Measurements from ENCODE around the gene KSR2.

The KSR2 gene

GRCh38 chr12:117596968-117597367 is 371.8 kb downstream of the KSR2 start:
- H3K36me3 ChIP-seq (ENCODE audit: insufficient read depth, low read length), result no peaks in the 10 kb centered on the region
- TF ChIP-seq CTCF (IDR thresholded peaks at IDR 0.05; ENCODE audit: low read length), result no peak
- no peaks in the 10 kb centered on the region for H3K9me2 ChIP-seq (ENCODE audit: low read depth, low read length)
- H3F3A ChIP-seq (ENCODE audit: insufficient read depth, low read length), result no peaks in the 10 kb centered on the region
- no peak overlapping the region for H3K4me3 ChIP-seq (ENCODE audit: low read depth, low read length, poor library complexity, severe bottlenecking)
- H3K9ac ChIP-seq (ENCODE audit: low read length), result no peak overlapping the region
- no peak overlapping the region for H3K4me2 ChIP-seq (ENCODE audit: low read length)
- H3K9me3 ChIP-seq (ENCODE audit: low read length), result no peaks in the 10 kb centered on the region
- no peaks in the 10 kb centered on the region for H4K20me1 ChIP-seq (ENCODE audit: insufficient read depth, low read length)
- no peaks in the 10 kb centered on the region for H3K79me2 ChIP-seq (ENCODE audit: insufficient read depth, low read length)
- H3K27ac ChIP-seq (ENCODE audit: low read depth, low read length, poor library complexity, severe bottlenecking), result no peak overlapping the region
- no peaks in the 10 kb centered on the region for H3K27me3 ChIP-seq (ENCODE audit: insufficient read depth, low read length)
- no peaks in the 10 kb centered on the region for H3K4me1 ChIP-seq (ENCODE audit: insufficient read depth, low read length, severe bottlenecking)
- no peak overlapping the region for H2AFZ ChIP-seq (ENCODE audit: low read length)

- Histone ChIP-seq H3K27ac (ENCODE audit: low read depth, low read length, poor library complexity, severe bottlenecking) (no peak overlapping the region), H3K4me2 (ENCODE audit: low read length) (no peak overlapping the region), H3K4me1 (ENCODE audit: insufficient read depth, low read length, severe bottlenecking) (no peaks in the 10 kb centered on the region), H3K9ac (ENCODE audit: low read length) (no peak overlapping the region), H4K20me1 (ENCODE audit: insufficient read depth, low read length) (no peaks in the 10 kb centered on the region), H3K9me3 (ENCODE audit: low read length) (no peaks in the 10 kb centered on the region), H3K36me3 (ENCODE audit: insufficient read depth, low read length) (no peaks in the 10 kb centered on the region), H3K4me3 (ENCODE audit: low read depth, low read length, poor library complexity, severe bottlenecking) (no peak overlapping the region), H3K79me2 (ENCODE audit: insufficient read depth, low read length) (no peaks in the 10 kb centered on the region), H3K9me2 (ENCODE audit: low read depth, low read length) (no peaks in the 10 kb centered on the region), H3F3A (ENCODE audit: insufficient read depth, low read length) (no peaks in the 10 kb centered on the region), H2AFZ (ENCODE audit: low read length) (no peak overlapping the region), H3K27me3 (ENCODE audit: insufficient read depth, low read length) (no peaks in the 10 kb centered on the region)
- TF ChIP-seq CTCF (IDR thresholded peaks at IDR 0.05; ENCODE audit: low read length) (no peak), EZH2 (IDR thresholded peaks at IDR 0.05; ENCODE audit: borderline replicate concordance, low read length) (no peak)
Observed at GRCh38 chr12:117595751-117596150, 373.0 kb downstream of the KSR2 start.

- Histone ChIP-seq H3F3A (ENCODE audit: insufficient read depth, low read length) (no peaks in the 10 kb centered on the region), H4K20me1 (ENCODE audit: insufficient read depth, low read length) (no peaks in the 10 kb centered on the region), H3K36me3 (ENCODE audit: insufficient read depth, low read length) (no peaks in the 10 kb centered on the region), H3K9ac (ENCODE audit: low read length) (no peak overlapping the region), H2AFZ (ENCODE audit: low read length) (no peak overlapping the region), H3K9me2 (ENCODE audit: low read depth, low read length) (no peaks in the 10 kb centered on the region), H3K27ac (ENCODE audit: low read depth, low read length, poor library complexity, severe bottlenecking) (no peak overlapping the region), H3K4me3 (ENCODE audit: low read depth, low read length, poor library complexity, severe bottlenecking) (no peak overlapping the region), H3K79me2 (ENCODE audit: insufficient read depth, low read length) (no peaks in the 10 kb centered on the region), H3K27me3 (ENCODE audit: insufficient read depth, low read length) (no peaks in the 10 kb centered on the region), H3K9me3 (ENCODE audit: low read length) (no peaks in the 10 kb centered on the region), H3K4me2 (ENCODE audit: low read length) (no peak overlapping the region), H3K4me1 (ENCODE audit: insufficient read depth, low read length, severe bottlenecking) (no peaks in the 10 kb centered on the region)
- TF ChIP-seq EZH2 (IDR thresholded peaks at IDR 0.05; ENCODE audit: borderline replicate concordance, low read length), result no peak
Observed at GRCh38 chr12:117594481-117594880, 374.3 kb downstream of the KSR2 start.

- TF ChIP-seq EZH2 (IDR thresholded peaks at IDR 0.05; ENCODE audit: borderline replicate concordance, low read length) (no peak), CTCF (IDR thresholded peaks at IDR 0.05; ENCODE audit: low read length) (no peak)
- H3F3A ChIP-seq (ENCODE audit: insufficient read depth, low read length), result no peaks in the 10 kb centered on the region
- H3K79me2 ChIP-seq (ENCODE audit: insufficient read depth, low read length), result no peaks in the 10 kb centered on the region
- H3K27me3 ChIP-seq (ENCODE audit: insufficient read depth, low read length), result no peaks in the 10 kb centered on the region
- H3K27ac ChIP-seq (ENCODE audit: low read depth, low read length, poor library complexity, severe bottlenecking), result no peak overlapping the region
- H3K9me3 ChIP-seq (ENCODE audit: low read length), result no peaks in the 10 kb centered on the region
- H3K9ac ChIP-seq (ENCODE audit: low read length), result no peak overlapping the region
- no peaks in the 10 kb centered on the region for H3K36me3 ChIP-seq (ENCODE audit: insufficient read depth, low read length)
- no peaks in the 10 kb centered on the region for H3K9me2 ChIP-seq (ENCODE audit: low read depth, low read length)
- no peak overlapping the region for H2AFZ ChIP-seq (ENCODE audit: low read length)
- no peak overlapping the region for H3K4me3 ChIP-seq (ENCODE audit: low read depth, low read length, poor library complexity, severe bottlenecking)
- H3K4me1 ChIP-seq (ENCODE audit: insufficient read depth, low read length, severe bottlenecking), result no peaks in the 10 kb centered on the region
- no peaks in the 10 kb centered on the region for H4K20me1 ChIP-seq (ENCODE audit: insufficient read depth, low read length)
- no peak overlapping the region for H3K4me2 ChIP-seq (ENCODE audit: low read length)
Observed at GRCh38 chr12:117593815-117594400, 374.9 kb downstream of the KSR2 start.
